SW480 (cell line): ENCODE measurements around the gene RAB11FIP4.

ENCODE experiments used
- DNase-seq: peaks from one replicate; pipeline ENCODE4 v3.0.0-alpha.2; 2016; ENCODE audit warnings: low spot score

Gene RAB11FIP4

GRCh38 chr17:31457391-31458234 lies 66.1 kb downstream of the RAB11FIP4 start:
- no peak for DNase-seq

GRCh38 chr17:31458829-31459228 lies 67.4 kb downstream of the RAB11FIP4 start:
- no peak for DNase-seq

GRCh38 chr17:31459716-31460115 lies 68.2 kb downstream of the RAB11FIP4 start:
- no peak for DNase-seq

- DNase-seq = no peak
These were observed 68.8 kb downstream of the RAB11FIP4 start for GRCh38 chr17:31460226-31460721.

- no peak for DNase-seq
These were observed 69.8 kb downstream of the RAB11FIP4 start for GRCh38 chr17:31461227-31461810.

- DNase-seq = no peak
These were observed 70.8 kb downstream of the RAB11FIP4 start for GRCh38 chr17:31462261-31462660.

- no peak for DNase-seq
These were observed 74.8 kb downstream of the RAB11FIP4 start for GRCh38 chr17:31466096-31466760.

- DNase-seq = no peak
These were observed 76.2 kb downstream of the RAB11FIP4 start for GRCh38 chr17:31467502-31468256.

GRCh38 chr17:31469959-31470358 lies 78.5 kb downstream of the RAB11FIP4 start:
- no peak for DNase-seq

GRCh38 chr17:31470592-31470991 lies 79.1 kb downstream of the RAB11FIP4 start:
- no peak for DNase-seq

GRCh38 chr17:31472137-31472536 lies 80.7 kb downstream of the RAB11FIP4 start:
- DNase-seq = no peak

- no peak for DNase-seq
These were observed 84.1 kb downstream of the RAB11FIP4 start for GRCh38 chr17:31475378-31476162.

- DNase-seq = no peak
These were observed 85.3 kb downstream of the RAB11FIP4 start for GRCh38 chr17:31476525-31477416.

- DNase-seq = no peak
These were observed 86.1 kb downstream of the RAB11FIP4 start for GRCh38 chr17:31477417-31478055.

GRCh38 chr17:31479062-31479408 lies 87.6 kb downstream of the RAB11FIP4 start:
- no peak for DNase-seq

GRCh38 chr17:31479524-31479923 lies 88.0 kb downstream of the RAB11FIP4 start:
- DNase-seq = no peak

GRCh38 chr17:31480067-31480466 lies 88.6 kb downstream of the RAB11FIP4 start:
- DNase-seq = no peak

GRCh38 chr17:31480904-31481782 lies 89.7 kb downstream of the RAB11FIP4 start:
- no peak for DNase-seq

GRCh38 chr17:31481783-31482081 lies 90.3 kb downstream of the RAB11FIP4 start:
- DNase-seq = no peak
